Trophoblast cell (in vitro differentiated cells and primary cell): ENCODE data around the gene ABTB2.

ENCODE experiments used
- DNase-seq, 2 donors: peaks; one replicate each; pipeline ENCODE4 v3.0.0-alpha.2; 2016
- H2AFZ ChIP-seq: 2 replicates; pipeline ENCODE4 v1.6.1; 2013; ENCODE audit warnings: low read length, moderate library complexity, mild to moderate bottlenecking; ENCODE audit not compliant: insufficient read depth, poor library complexity
- H2AK5ac ChIP-seq: 2 replicates; pipeline ENCODE4 v1.6.1; 2013; ENCODE audit warnings: mild to moderate bottlenecking, low read length
- H2BK120ac ChIP-seq: 2 replicates; pipeline ENCODE4 v1.6.1; 2013; ENCODE audit warnings: low read length, mild to moderate bottlenecking, moderate library complexity; ENCODE audit not compliant: insufficient read depth, poor library complexity
- H2BK12ac ChIP-seq: 2 replicates; pipeline ENCODE4 v1.6.1; 2013; ENCODE audit warnings: mild to moderate bottlenecking, low read length, moderate library complexity
- H2BK5ac ChIP-seq: 2 replicates; pipeline ENCODE4 v1.6.1; 2013; ENCODE audit warnings: low read length, low read depth, moderate library complexity, mild to moderate bottlenecking; ENCODE audit not compliant: poor library complexity
- H3K14ac ChIP-seq: 2 replicates; pipeline ENCODE4 v1.6.1; 2013; ENCODE audit warnings: mild to moderate bottlenecking, low read length
- H3K18ac ChIP-seq: 2 replicates; pipeline ENCODE4 v1.6.1; 2013; ENCODE audit warnings: mild to moderate bottlenecking, low read length
- H3K23ac ChIP-seq: 2 replicates; pipeline ENCODE4 v1.6.1; 2013; ENCODE audit warnings: low read length
- H3K27ac ChIP-seq: 2 replicates; pipeline ENCODE4 v1.5.1; 2013; ENCODE audit warnings: low read depth, mild to moderate bottlenecking, inconsistent platforms, low read length, moderate library complexity
- H3K27me3 ChIP-seq: 2 replicates; pipeline ENCODE4 v1.6.1; 2013; ENCODE audit warnings: inconsistent platforms, mild to moderate bottlenecking, low read length, moderate library complexity; ENCODE audit not compliant: insufficient read depth
- H3K36me3 ChIP-seq, 2 experiments: 1 replicate in 1 of 2; 2 replicates in 1 of 2; pipeline ENCODE4 v1.6.1; 2013; ENCODE audit warnings: low read length in 2 of 2, mild to moderate bottlenecking in 2 of 2, moderate library complexity in 1 of 2; ENCODE audit not compliant: insufficient read depth in 2 of 2, control insufficient read depth in 1 of 2
- H3K4ac ChIP-seq: 2 replicates; pipeline ENCODE4 v1.6.1; 2013; ENCODE audit warnings: low read depth, mild to moderate bottlenecking, low read length, moderate library complexity
- H3K4me1 ChIP-seq, 2 experiments: 1 replicate in 1 of 2; 2 replicates in 1 of 2; pipeline ENCODE4 v1.6.1; 2013; ENCODE audit warnings: low read length in 2 of 2, mild to moderate bottlenecking in 2 of 2, moderate library complexity in 1 of 2; ENCODE audit not compliant: insufficient read depth in 2 of 2, control insufficient read depth in 1 of 2
- H3K4me2 ChIP-seq: 2 replicates; pipeline ENCODE4 v1.6.1; 2013; ENCODE audit warnings: inconsistent platforms, mild to moderate bottlenecking, low read length, moderate library complexity
- H3K4me3 ChIP-seq: 2 replicates; pipeline ENCODE4 v1.5.1; 2013; ENCODE audit warnings: mild to moderate bottlenecking, low read depth, low read length, inconsistent platforms
- H3K79me1 ChIP-seq: one replicate; pipeline ENCODE4 v1.6.1; 2013; ENCODE audit warnings: low read length
- H3K79me2 ChIP-seq: 2 replicates; pipeline ENCODE4 v1.6.1; 2013; ENCODE audit warnings: low read length, mild to moderate bottlenecking; ENCODE audit not compliant: control insufficient read depth, insufficient read depth, poor library complexity
- H3K9ac ChIP-seq: 2 replicates; pipeline ENCODE4 v1.6.1; 2013; ENCODE audit warnings: mild to moderate bottlenecking, low read length
- H3K9me3 ChIP-seq: 2 replicates; pipeline ENCODE4 v1.6.1; 2013; ENCODE audit warnings: low read depth, mild to moderate bottlenecking, control low read depth, inconsistent platforms, low read length; ENCODE audit not compliant: insufficient read depth
- H4K12ac ChIP-seq: 2 replicates; pipeline ENCODE4 v1.6.1; 2013; ENCODE audit warnings: low read depth, mild to moderate bottlenecking, low read length, moderate library complexity
- H4K8ac ChIP-seq: 2 replicates; pipeline ENCODE4 v1.6.1; 2013; ENCODE audit warnings: low read depth, mild to moderate bottlenecking, low read length, moderate library complexity
- H4K91ac ChIP-seq: one replicate; pipeline ENCODE4 v1.6.1; 2013; ENCODE audit warnings: low read depth, mild to moderate bottlenecking, low read length, moderate library complexity
- WGBS: extraction: QIAGEN DNeasy Blood & Tissue Kit; methylation state at CpG from one replicate; pipeline ENCODE4 v1.1.7; 2013; ENCODE audit warnings: missing lambda C conversion rate; ENCODE audit not compliant: insufficient read length, insufficient coverage; ENCODE audit errors: extremely low coverage; 5-methylcytosine and 5-hydroxymethylcytosine counted together

Gene ABTB2

DNA sequence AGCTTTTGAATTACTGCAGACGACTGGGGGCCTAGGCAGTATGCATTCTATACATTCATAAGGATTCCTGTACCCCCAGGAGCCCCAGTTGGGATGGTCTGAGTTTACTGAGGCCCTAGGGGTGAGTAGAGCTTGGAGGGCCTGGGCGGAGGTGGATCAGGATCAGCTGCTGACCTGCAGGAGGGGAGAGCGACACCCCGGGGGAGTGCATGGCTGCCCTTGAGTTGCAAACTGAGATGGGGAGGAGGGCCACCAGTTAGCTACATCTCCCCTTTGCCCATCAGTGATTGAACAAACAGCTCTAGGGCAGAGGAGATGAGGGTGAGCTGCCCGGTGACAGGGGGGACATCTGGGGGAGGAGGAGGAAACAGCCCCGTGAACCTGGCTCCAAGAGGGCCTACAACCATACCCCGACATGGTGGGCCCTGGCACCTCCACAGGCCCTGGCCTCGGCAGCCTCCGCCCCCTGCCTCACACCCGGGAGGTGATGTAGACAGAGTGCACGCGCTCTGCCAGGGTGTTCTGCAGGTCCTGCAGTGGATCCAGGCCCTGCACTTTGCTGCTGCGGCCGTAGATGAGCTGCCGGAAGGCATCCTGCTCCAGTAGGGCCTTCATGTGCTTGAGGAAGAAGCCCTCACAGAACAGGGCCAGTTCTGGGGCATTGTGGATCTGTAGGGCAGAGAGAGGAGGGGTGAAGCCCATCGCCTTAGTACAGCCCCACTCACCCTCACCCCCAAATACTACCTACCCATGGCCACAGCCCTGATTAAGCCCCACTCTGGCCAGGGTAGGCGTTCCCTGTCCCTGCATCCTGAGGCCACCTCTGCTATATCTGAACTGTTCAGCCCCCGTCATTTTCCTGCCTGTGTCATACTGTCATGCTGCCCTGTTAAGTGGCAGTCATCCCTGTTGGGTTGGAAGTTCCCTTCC, 205.6 kb downstream of the ABTB2 start:
- Histone ChIP-seq H2BK12ac (no peak overlapping the region), H2AFZ (no peak overlapping the region), H4K8ac (no peak overlapping the region)

DNA sequence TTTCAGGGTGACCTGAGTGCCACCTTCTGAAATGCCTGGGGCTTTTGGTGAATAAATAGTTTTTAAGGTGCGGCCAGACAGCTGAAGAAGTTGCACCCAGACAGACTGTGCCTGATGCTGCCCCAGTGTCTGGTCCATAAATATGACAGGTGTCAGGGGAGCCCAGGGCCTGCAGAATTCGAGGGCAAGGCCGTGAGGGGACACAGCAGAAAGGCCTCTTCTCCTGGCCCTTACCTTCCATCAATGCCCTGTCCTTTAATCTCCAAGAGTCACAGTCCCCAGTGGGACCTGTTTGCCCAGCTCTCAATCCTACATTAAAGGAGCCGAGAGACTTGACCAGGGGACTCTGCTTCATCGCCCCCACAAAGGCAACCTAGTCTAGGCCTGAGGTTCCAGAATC, 206.6 kb downstream of the ABTB2 start:
- Histone ChIP-seq H3K36me3 (peaks cover 65 to 66% of the 10 kb centered on the region in 2 experiments), H2BK5ac (no peak overlapping the region), H4K91ac (no peak overlapping the region), H3K27me3 (no peaks in the 10 kb centered on the region), H3K27ac (no peak overlapping the region), H3K4ac (no peak overlapping the region), H3K23ac (no peak overlapping the region), H3K18ac (no peak overlapping the region), H3K4me2 (no peak overlapping the region), H3K14ac (no peak overlapping the region), H3K79me1 (no peaks in the 10 kb centered on the region), H2AK5ac (no peak overlapping the region), H3K79me2 (no peaks in the 10 kb centered on the region), H3K9ac (no peak overlapping the region), H4K8ac (no peak overlapping the region), H2AFZ (no peak overlapping the region), H2BK120ac (no peak overlapping the region), H2BK12ac (no peak overlapping the region), H3K4me1 (peaks cover 13 to 15% of the 10 kb centered on the region in 2 experiments), H3K4me3 (no peak overlapping the region), H3K9me3 (peaks cover 3% of the 10 kb centered on the region), H4K12ac (no peak overlapping the region)
- WGBS: no CpG with 5 or more reads among the region's 5 CpGs
- no peak for DNase-seq

More for the DNA sequence above, 205.6 kb downstream of the ABTB2 start:
- H2BK5ac ChIP-seq: no peak overlapping the region
- no peaks in the 10 kb centered on the region for H3K79me2 ChIP-seq
- peaks cover 57 to 61% of the 10 kb centered on the region in 2 experiments for H3K36me3 ChIP-seq
- no peak overlapping the region for H3K14ac ChIP-seq
- H2BK120ac ChIP-seq: no peak overlapping the region
- no peaks in the 10 kb centered on the region for H3K79me1 ChIP-seq
- no peaks in the 10 kb centered on the region for H3K27me3 ChIP-seq
- no peak overlapping the region for H3K23ac ChIP-seq
- H4K91ac ChIP-seq: no peak overlapping the region
- H3K4me1 ChIP-seq: peaks cover 13 to 15% of the 10 kb centered on the region in 2 experiments
- peaks cover 3% of the 10 kb centered on the region for H3K9me3 ChIP-seq
- H3K4ac ChIP-seq: no peak overlapping the region
- no peak overlapping the region for H3K9ac ChIP-seq
- H4K12ac ChIP-seq: no peak overlapping the region
- H3K27ac ChIP-seq: no peak overlapping the region
- H2AK5ac ChIP-seq: no peak overlapping the region
- no peak overlapping the region for H3K4me3 ChIP-seq
- WGBS: no CpG with 5 or more reads among the region's 18 CpGs
- H3K4me2 ChIP-seq: no peak overlapping the region
- DNase-seq: no peak
- no peak overlapping the region for H3K18ac ChIP-seq

DNA sequence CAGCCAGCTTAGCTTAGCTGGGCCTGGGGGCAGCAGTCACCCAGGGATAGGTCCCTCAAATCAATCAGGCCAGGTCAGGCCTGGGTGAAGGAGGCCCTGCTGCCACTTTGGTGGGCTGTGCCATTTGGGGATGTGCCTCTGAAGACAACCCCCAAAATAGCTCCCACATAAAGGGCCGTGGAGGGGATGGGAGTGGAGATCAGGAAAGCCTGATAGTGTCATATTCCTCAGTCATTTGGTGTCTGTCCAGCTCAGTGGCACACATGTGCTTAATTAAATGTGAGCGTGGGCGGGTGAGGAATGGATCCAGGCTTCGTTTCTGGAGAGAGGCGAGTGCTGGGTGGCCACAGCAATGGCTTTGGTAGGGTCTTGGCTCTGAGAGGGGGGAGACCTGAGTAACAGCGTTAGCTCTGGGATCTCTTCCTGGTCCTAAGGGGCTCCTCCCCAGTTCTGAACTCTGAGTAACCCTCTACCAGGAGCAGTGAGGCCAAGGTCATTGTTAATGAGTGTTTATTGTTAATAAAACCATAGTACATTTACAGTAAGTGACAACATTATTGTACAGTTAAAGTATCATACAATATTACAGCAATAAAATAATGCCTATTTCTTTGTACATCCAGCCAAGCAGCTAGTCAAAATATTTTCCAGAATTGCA, 207.2 kb downstream of the ABTB2 start:
- Histone ChIP-seq H3K9me3 (peaks cover under 1% of the 10 kb centered on the region), H3K27ac (no peak overlapping the region), H2AK5ac (no peak overlapping the region), H4K91ac (no peak overlapping the region), H3K9ac (no peak overlapping the region), H3K79me1 (no peaks in the 10 kb centered on the region), H3K36me3 (peaks cover 63 to 64% of the 10 kb centered on the region in 2 experiments), H3K14ac (no peak overlapping the region), H2AFZ (no peak overlapping the region), H2BK120ac (no peak overlapping the region), H3K4ac (no peak overlapping the region), H2BK5ac (no peak overlapping the region), H4K12ac (no peak overlapping the region), H3K4me1 (peaks cover 13 to 15% of the 10 kb centered on the region in 2 experiments), H2BK12ac (peak overlapping the region; percentile 14), H3K27me3 (no peaks in the 10 kb centered on the region), H3K79me2 (no peaks in the 10 kb centered on the region), H3K4me2 (no peak overlapping the region), H3K18ac (no peak overlapping the region), H3K4me3 (no peak overlapping the region), H4K8ac (no peak overlapping the region), H3K23ac (no peak overlapping the region)
- DNase-seq: no peak
- no CpG with 5 or more reads among the region's 6 CpGs for WGBS

DNA sequence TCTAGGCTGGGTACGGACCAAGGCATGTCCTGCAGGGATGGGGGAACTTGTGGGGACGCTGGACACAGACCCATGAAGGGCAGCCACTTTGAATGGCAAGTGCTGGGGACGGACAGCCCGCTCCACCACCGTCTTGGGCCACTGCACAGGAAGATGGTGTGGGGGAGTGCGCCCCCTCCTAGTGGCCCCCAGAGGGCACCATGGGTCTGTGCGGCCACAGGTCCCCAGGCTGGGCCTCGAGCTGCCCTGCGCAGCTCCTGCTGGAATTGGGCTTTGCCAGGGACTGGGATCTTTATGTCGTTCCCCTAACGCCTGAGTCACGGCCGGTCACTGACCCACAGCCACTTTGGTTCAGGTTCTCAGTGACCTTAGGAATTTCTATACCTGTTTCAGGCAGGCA, 208.0 kb downstream of the ABTB2 start:
- Histone ChIP-seq H4K8ac (no peak overlapping the region), H3K9ac (no peak overlapping the region), H3K4me2 (no peak overlapping the region), H3K9me3 (no peaks in the 10 kb centered on the region), H3K14ac (no peak overlapping the region), H3K4ac (no peak overlapping the region), H4K91ac (peak overlapping the region; percentile 6), H4K12ac (no peak overlapping the region), H3K4me3 (no peak overlapping the region), H2BK120ac (peak overlapping the region; percentile 37), H3K27me3 (no peaks in the 10 kb centered on the region), H2AFZ (no peak overlapping the region), H3K18ac (no peak overlapping the region), H2AK5ac (no peak overlapping the region), H3K79me1 (no peaks in the 10 kb centered on the region), H3K27ac (no peak overlapping the region), H3K36me3 (peaks cover 59 to 61% of the 10 kb centered on the region in 2 experiments), H3K4me1 (peaks cover 13 to 15% of the 10 kb centered on the region in 2 experiments), H3K79me2 (no peaks in the 10 kb centered on the region), H2BK5ac (no peak overlapping the region), H2BK12ac (peak overlapping the region; percentile 27), H3K23ac (no peak overlapping the region)
- WGBS: no CpG with 5 or more reads among the region's 13 CpGs
- DNase-seq: peak in 1 of 2 donors; percentile 29
